Activated T-helper 17 cell treated with anti-CD3 and anti-CD28 coated beads, Interleukin-2, amount 50 U/mL, for 72 hours (primary cell): ENCODE measurements around the gene ALDOA. TPM values are rescaled to one million over a fixed set of nuclear protein-coding genes. Genes with fewer than 3 reads are reported as not detected.
"Not testable (repeated sequence)": the region's sequence is repeated elsewhere in the genome, so short reads cannot be mapped to it uniquely, and the experiment has no call there.

ENCODE experiments used
- ATAC-seq: fragments of 150-1000 bp; cut with Tn5 transposase; replicated peaks from 2 replicates; pipeline ENCODE4 v1.10.0; 2021; ENCODE audit warnings: mild to moderate bottlenecking, moderate library complexity
- H3K27ac Mint-ChIP-seq: one replicate; pipeline ENCODE4 v1.8.0; 2022; ENCODE audit warnings: mixed read lengths
- H3K27me3 Mint-ChIP-seq: one replicate; pipeline ENCODE4 v1.8.0; 2022; ENCODE audit warnings: mixed read lengths
- H3K36me3 Mint-ChIP-seq: one replicate; pipeline ENCODE4 v1.8.0; 2022; ENCODE audit warnings: low read depth, mild to moderate bottlenecking, mixed read lengths
- H3K4me1 Mint-ChIP-seq: one replicate; pipeline ENCODE4 v1.8.0; 2022; ENCODE audit warnings: mixed read lengths
- H3K4me3 Mint-ChIP-seq: one replicate; pipeline ENCODE4 v1.8.0; 2022; ENCODE audit warnings: mild to moderate bottlenecking, mixed read lengths
- H3K9me3 Mint-ChIP-seq: one replicate; pipeline ENCODE4 v1.8.0; 2022; ENCODE audit warnings: mixed read lengths
- total RNA-seq, 2 donors: library from RNA; stranded (reverse); gene quantifications; one replicate each; pipeline ENCODE4 v1.2.3, GENCODE V29; 2022

ALDOA gene
- 1,000 to 10,000 TPM; 2,200 to 3,862 TPM for total RNA-seq

- Mint-ChIP-seq H3K27ac (peak within 1 kb of the TSS; percentile 95), H3K9me3 (no peaks in the 10 kb centered on the region), H3K4me1 (peaks cover 9% of the 10 kb centered on the region), H3K27me3 (no peaks in the 10 kb centered on the region), H3K4me3 (peak within 1 kb of the TSS; percentile 92), H3K36me3 (peaks cover 68% of the 10 kb centered on the region)
- ATAC-seq: peak; percentile 87
These were observed at the start of gene ALDOA for GRCh38 chr16:30065102-30065942. Gene ALDOA (plus strand): TSS chr16:30065760. CDS start chr16:30066898, 1,138 bp downstream.

GRCh38 chr16:30016555-30017276 lies 48.8 kb upstream of the ALDOA start:
- H3K9me3 Mint-ChIP-seq: no peaks in the 10 kb centered on the region
- no peak for ATAC-seq
- H3K27ac Mint-ChIP-seq: no peak overlapping the region
- H3K4me3 Mint-ChIP-seq: no peak overlapping the region
- H3K27me3 Mint-ChIP-seq: peaks cover 4% of the 10 kb centered on the region
- peaks cover 5% of the 10 kb centered on the region for H3K36me3 Mint-ChIP-seq
- peaks cover 10% of the 10 kb centered on the region for H3K4me1 Mint-ChIP-seq

GRCh38 chr16:30017277-30017656 lies 48.3 kb upstream of the ALDOA start:
- Mint-ChIP-seq H3K4me1 (peaks cover 5% of the 10 kb centered on the region), H3K27me3 (no peaks in the 10 kb centered on the region), H3K9me3 (no peaks in the 10 kb centered on the region), H3K27ac (no peak overlapping the region), H3K4me3 (no peak overlapping the region), H3K36me3 (no peaks in the 10 kb centered on the region)
- ATAC-seq: no peak

- ATAC-seq, H3K4me3 Mint-ChIP-seq, H3K4me1 Mint-ChIP-seq, H3K36me3 Mint-ChIP-seq, H3K27ac Mint-ChIP-seq, H3K27me3 Mint-ChIP-seq, H3K9me3 Mint-ChIP-seq: not testable (repeated sequence)
These were observed 47.6 kb upstream of the ALDOA start for GRCh38 chr16:30017937-30018336.

- Mint-ChIP-seq H3K27me3 (no peaks in the 10 kb centered on the region), H3K9me3 (no peaks in the 10 kb centered on the region), H3K36me3 (no peaks in the 10 kb centered on the region), H3K4me3 (no peak overlapping the region), H3K4me1 (peaks cover 5% of the 10 kb centered on the region), H3K27ac (no peak overlapping the region)
- peak; percentile 22 for ATAC-seq
These were observed 46.8 kb upstream of the ALDOA start for GRCh38 chr16:30018731-30019158.

- ATAC-seq: no peak
- Mint-ChIP-seq H3K36me3 (no peaks in the 10 kb centered on the region), H3K4me3 (no peak within 1 kb of the TSS), H3K9me3 (no peaks in the 10 kb centered on the region), H3K27ac (no peak within 1 kb of the TSS), H3K4me1 (peaks cover 5% of the 10 kb centered on the region), H3K27me3 (peaks cover 15% of the 10 kb centered on the region)
These were observed 42.7 kb upstream of the ALDOA start, which contains the start of gene C16orf92 for GRCh38 chr16:30022887-30023286. Gene C16orf92 (plus strand): TSS chr16:30023198. CDS start chr16:30023341, 143 bp downstream.

- no peak overlapping the region for H3K4me3 Mint-ChIP-seq
- no peaks in the 10 kb centered on the region for H3K9me3 Mint-ChIP-seq
- H3K36me3 Mint-ChIP-seq: no peaks in the 10 kb centered on the region
- ATAC-seq: no peak
- H3K27me3 Mint-ChIP-seq: peaks cover 19% of the 10 kb centered on the region
- H3K27ac Mint-ChIP-seq: no peak overlapping the region
- H3K4me1 Mint-ChIP-seq: peaks cover 5% of the 10 kb centered on the region
These were observed 42.0 kb upstream of the ALDOA start for GRCh38 chr16:30023586-30023985.

- Mint-ChIP-seq H3K4me3 (no peak overlapping the region), H3K9me3 (no peaks in the 10 kb centered on the region), H3K27me3 (peaks cover 25% of the 10 kb centered on the region), H3K27ac (no peak overlapping the region), H3K4me1 (peaks cover 5% of the 10 kb centered on the region), H3K36me3 (no peaks in the 10 kb centered on the region)
- ATAC-seq: no peak
These were observed 41.1 kb upstream of the ALDOA start for GRCh38 chr16:30024451-30024850.

- Mint-ChIP-seq H3K27ac (no peak overlapping the region), H3K4me1 (peaks cover 5% of the 10 kb centered on the region), H3K9me3 (no peaks in the 10 kb centered on the region), H3K27me3 (peaks cover 32% of the 10 kb centered on the region), H3K36me3 (no peaks in the 10 kb centered on the region), H3K4me3 (no peak overlapping the region)
- ATAC-seq: no peak
These were observed 40.4 kb upstream of the ALDOA start for GRCh38 chr16:30025156-30025555.

GRCh38 chr16:30025574-30025973 lies 40.0 kb upstream of the ALDOA start:
- H3K36me3 Mint-ChIP-seq: no peaks in the 10 kb centered on the region
- H3K27me3 Mint-ChIP-seq: peaks cover 34% of the 10 kb centered on the region
- no peak overlapping the region for H3K4me3 Mint-ChIP-seq
- ATAC-seq: no peak
- H3K27ac Mint-ChIP-seq: no peak overlapping the region
- H3K9me3 Mint-ChIP-seq: no peaks in the 10 kb centered on the region
- peaks cover 5% of the 10 kb centered on the region for H3K4me1 Mint-ChIP-seq

GRCh38 chr16:30026449-30026848 lies 39.1 kb upstream of the ALDOA start:
- Mint-ChIP-seq H3K4me1 (no peaks in the 10 kb centered on the region), H3K4me3 (no peak overlapping the region), H3K9me3 (no peaks in the 10 kb centered on the region), H3K27ac (no peak overlapping the region), H3K36me3 (no peaks in the 10 kb centered on the region), H3K27me3 (peaks cover 34% of the 10 kb centered on the region)
- ATAC-seq: no peak

- Mint-ChIP-seq H3K27ac (no peak overlapping the region), H3K4me1 (peaks cover 5% of the 10 kb centered on the region), H3K36me3 (no peaks in the 10 kb centered on the region), H3K9me3 (no peaks in the 10 kb centered on the region), H3K27me3 (peaks cover 37% of the 10 kb centered on the region), H3K4me3 (no peak overlapping the region)
- no peak for ATAC-seq
These were observed 37.7 kb upstream of the ALDOA start for GRCh38 chr16:30027588-30028437.

- H3K27ac Mint-ChIP-seq: no peak overlapping the region
- no peaks in the 10 kb centered on the region for H3K9me3 Mint-ChIP-seq
- ATAC-seq: no peak
- H3K4me1 Mint-ChIP-seq: peaks cover 5% of the 10 kb centered on the region
- H3K27me3 Mint-ChIP-seq: peaks cover 37% of the 10 kb centered on the region
- no peak overlapping the region for H3K4me3 Mint-ChIP-seq
- no peaks in the 10 kb centered on the region for H3K36me3 Mint-ChIP-seq
These were observed 37.0 kb upstream of the ALDOA start for GRCh38 chr16:30028438-30029076.
